GM10248 (cell line): Measurements from ENCODE around the gene NAE1.

ENCODE experiments used
- CTCF ChIA-PET: fragments of 300-600 bp; sonication (Branson Sonifier 250); formaldehyde crosslinking; extraction: SDS; loops from one replicate; lab custom pipeline; 2021; ENCODE audit warnings: antibody characterized with exemption; lab: Yijun Ruan, JAX
- POLR2A ChIA-PET: fragments of 350-650 bp; sonication (Branson Sonifier 250); formaldehyde crosslinking; extraction: SDS; loops from one replicate; lab custom pipeline; 2020; ENCODE audit warnings: antibody characterized with exemption; lab: Yijun Ruan, JAX
- DNase-seq: peaks from one replicate; pipeline ENCODE4 v3.0.0; 2012; ENCODE audit errors: extremely low spot score
- TF ChIP-seq, protein P1 (sequence below): IDR thresholded peaks from 2 replicates; pipeline ENCODE4 v1.5.1; 2012; ENCODE audit warnings: mild to moderate bottlenecking, low read depth; ENCODE audit errors: extremely low read depth, missing control alignments, control extremely low read depth

NAE1 gene

DNA sequence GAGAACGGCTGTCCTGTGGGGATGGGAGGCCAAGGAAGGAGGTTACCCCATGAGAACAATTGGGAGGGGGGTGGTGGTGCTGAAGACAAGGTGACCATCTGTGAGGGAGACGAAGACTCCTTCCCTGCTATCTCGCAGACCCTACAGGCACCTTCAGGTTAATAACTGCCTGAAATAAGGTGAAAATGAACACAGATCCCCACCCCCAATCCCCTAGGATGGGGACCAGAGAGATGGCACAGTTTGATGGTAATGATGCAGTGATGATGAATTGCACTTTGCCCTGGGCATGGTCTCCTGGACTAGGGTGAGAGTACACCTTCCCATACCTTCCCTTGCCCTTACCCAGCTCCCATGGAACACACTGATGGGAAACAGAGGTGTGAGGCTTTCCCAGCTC lies 1.4 kb upstream of the NAE1 start:
- no peak for DNase-seq
- TF ChIP-seq, protein P1, sequence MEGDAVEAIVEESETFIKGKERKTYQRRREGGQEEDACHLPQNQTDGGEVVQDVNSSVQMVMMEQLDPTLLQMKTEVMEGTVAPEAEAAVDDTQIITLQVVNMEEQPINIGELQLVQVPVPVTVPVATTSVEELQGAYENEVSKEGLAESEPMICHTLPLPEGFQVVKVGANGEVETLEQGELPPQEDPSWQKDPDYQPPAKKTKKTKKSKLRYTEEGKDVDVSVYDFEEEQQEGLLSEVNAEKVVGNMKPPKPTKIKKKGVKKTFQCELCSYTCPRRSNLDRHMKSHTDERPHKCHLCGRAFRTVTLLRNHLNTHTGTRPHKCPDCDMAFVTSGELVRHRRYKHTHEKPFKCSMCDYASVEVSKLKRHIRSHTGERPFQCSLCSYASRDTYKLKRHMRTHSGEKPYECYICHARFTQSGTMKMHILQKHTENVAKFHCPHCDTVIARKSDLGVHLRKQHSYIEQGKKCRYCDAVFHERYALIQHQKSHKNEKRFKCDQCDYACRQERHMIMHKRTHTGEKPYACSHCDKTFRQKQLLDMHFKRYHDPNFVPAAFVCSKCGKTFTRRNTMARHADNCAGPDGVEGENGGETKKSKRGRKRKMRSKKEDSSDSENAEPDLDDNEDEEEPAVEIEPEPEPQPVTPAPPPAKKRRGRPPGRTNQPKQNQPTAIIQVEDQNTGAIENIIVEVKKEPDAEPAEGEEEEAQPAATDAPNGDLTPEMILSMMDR, result no peak
- POLR2A ChIA-PET, result no interaction called here
- CTCF ChIA-PET, result interaction anchor here (0.9 to 5.6 kb wide), 10 partner anchors 11 to 181 kb away, joined by 3 to 80 read pairs (median 26); partner anchors contain the start of gene CA7

DNA sequence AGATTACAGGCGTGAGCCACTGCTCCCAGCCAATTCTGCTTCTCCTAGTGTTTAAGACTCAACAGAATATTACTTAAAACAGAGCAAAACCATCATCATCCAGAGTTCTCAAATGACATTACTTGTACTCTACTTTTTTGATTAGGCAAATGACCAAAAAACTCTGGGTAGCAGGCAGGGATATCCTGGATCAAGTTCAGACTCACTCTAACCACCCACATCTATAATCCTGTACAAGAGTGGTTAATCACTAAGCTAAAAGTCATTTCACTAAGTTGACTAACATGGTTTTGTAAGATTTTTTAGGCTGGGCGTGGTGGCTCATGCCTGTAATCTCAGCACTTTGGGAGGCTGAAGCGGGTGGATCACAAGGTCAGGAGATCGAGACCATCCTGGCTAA lies 6.8 kb downstream of the NAE1 start:
- ChIA-PET POLR2A (no interaction called here), CTCF (interaction anchor here (0.9 to 2.8 kb wide), 7 partner anchors 12 to 73 kb away, joined by 3 to 16 read pairs (median 4); partner anchors contain the start of genes CA7 and DYNC1LI2)
- TF ChIP-seq, protein P1, result no peak
- no peak for DNase-seq

DNA sequence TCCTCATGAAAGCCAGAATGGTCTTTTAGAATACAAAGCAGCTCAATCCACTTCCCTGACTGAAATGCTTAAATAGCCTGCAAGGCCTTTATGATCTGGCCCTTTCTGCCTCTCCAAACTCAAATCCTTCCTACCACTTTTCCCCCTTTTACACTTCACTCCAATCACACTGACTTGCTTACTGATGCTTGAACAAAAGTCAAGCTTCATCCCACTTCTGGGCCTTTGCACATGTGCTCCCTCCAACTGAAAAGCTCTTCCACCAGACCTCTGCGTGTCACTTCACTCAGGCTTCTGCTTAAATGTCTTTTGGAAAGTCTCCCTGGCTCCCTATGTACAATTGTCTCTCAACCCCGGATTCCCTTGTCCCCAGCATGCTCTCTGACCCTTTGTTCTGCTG lies 16.0 kb downstream of the NAE1 start:
- ChIA-PET CTCF (interaction anchor here (2.0 to 6.7 kb wide), 2 partner anchors 15 to 53 kb away, joined by 6 to 51 read pairs; partner anchors contain the start of gene NAE1), POLR2A (no interaction called here)
- no peak for DNase-seq
- TF ChIP-seq, protein P1, result no peak

DNA sequence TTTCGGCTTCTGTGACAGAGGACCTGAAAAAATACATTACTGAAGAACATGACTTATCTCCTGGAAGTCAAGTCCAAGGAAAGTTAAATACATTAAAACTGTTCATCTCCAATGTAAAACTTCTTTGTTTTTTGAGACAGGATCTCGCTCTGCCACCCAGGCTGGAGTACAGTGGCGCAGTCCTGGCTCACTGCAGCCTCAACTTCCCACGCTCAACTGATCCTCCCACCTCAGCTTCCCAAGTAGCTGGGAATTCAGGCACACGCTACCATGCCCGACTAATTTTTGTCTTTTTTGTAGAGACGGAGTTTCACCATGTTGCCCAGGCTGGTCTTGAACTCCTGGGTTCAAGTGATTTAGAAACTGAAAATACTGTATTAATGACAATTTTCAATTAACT lies 19.7 kb downstream of the NAE1 start:
- ChIA-PET CTCF (interaction anchor here (1.0 to 1.5 kb wide), 3 partner anchors 13 to 57 kb away, joined by 4 to 5 read pairs (median 4); partner anchors contain the start of gene NAE1), POLR2A (no interaction called here)
- TF ChIP-seq, protein P1, result no peak
- DNase-seq, result no peak

DNA sequence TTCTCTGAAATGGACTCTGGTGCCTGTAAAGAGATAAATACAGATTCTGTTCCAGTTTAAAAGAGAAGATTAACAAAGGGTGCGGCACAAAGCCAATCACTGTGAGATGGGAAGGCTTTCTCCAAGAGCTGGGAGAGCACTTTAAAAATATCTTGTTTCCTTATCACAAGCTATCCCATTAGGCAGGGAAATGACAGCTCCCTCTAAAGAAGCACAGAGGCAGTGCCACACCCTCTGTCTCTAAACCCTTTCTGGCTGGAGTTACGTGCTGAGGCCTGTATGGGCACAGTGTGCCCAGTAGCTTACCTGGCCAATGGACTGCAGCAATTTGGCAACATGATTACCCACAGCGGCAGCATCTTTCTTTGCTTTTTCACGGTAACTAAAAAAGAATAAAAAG lies 20.4 kb downstream of the NAE1 start:
- CTCF ChIA-PET, result interaction anchor here (0.8 to 1.5 kb wide), 3 partner anchors 13 to 25 kb away, joined by 3 to 5 read pairs (median 4); partner anchors contain the start of gene NAE1
- POLR2A ChIA-PET, result no interaction called here
- no peak for DNase-seq
- TF ChIP-seq, protein P1, result no peak

DNA sequence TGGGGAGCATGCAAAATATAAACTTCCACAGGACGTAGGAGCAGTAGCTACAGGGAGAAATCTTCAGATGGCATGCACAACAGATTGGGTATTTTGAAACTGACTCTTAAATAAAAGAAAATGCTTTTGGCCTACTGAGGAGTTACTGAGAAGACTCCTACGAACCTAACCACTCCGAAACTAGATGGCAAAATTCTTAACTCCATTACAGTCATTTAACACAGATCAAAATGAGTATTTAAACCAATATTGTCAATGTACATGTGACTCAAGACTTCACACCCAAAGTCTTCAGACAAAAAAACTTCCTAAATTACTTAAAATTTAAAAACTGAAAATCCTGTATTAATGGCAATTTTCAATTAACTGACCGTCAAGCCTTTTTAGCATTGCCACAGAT lies 21.0 kb downstream of the NAE1 start:
- TF ChIP-seq, protein P1, result no peak
- POLR2A ChIA-PET, result no interaction called here
- CTCF ChIA-PET, result interaction anchor here (1.0 to 1.5 kb wide), 3 partner anchors 9 to 21 kb away, joined by 3 to 5 read pairs (median 4); partner anchors contain the start of gene NAE1

DNA sequence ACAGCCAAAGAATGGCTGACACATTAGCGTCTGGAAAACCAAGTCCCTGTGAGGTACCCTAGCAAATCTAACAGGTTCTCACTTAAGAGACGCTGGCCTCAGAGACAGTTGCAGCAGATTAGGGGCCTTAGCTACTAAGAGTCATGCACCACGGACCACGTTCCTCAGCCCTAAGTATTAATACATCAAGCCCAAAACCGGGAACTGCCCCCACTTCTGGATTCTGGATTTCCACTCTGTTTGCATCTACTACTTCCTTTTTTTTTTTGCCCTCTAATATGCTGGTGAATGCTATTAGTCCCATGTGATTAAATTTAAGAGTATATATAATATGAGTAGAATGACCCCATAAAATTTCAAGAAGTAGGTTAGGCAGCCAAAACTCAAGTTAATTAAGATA lies 28.6 kb downstream of the NAE1 start:
- ChIA-PET CTCF (no interaction called here), POLR2A (no interaction called here)
- TF ChIP-seq, protein P1, result no peak
- no peak for DNase-seq

More for the DNA sequence above, 21.0 kb downstream of the NAE1 start:
- DNase-seq, result no peak
